DND-41 (cell line): Measurements from ENCODE around the gene PREX1.

Source experiments
- ATAC-seq: fragments of 200-7000 bp; cut with Tn5 transposase; 3 replicates; pipeline ENCODE4 v1.9.1; 2021; ENCODE audit warnings: low read depth; ENCODE audit not compliant: insufficient read depth
- DNase-seq: peaks from one replicate; pipeline ENCODE4 v3.0.0-alpha.2; 2020
- H2AFZ ChIP-seq: 2 replicates; pipeline ENCODE4 v1.6.0; 2012; ENCODE audit warnings: low read depth, low read length
- H3K27ac ChIP-seq: 2 replicates; pipeline ENCODE4 v1.5.1; 2012; ENCODE audit warnings: low read length, inconsistent platforms
- H3K27me3 ChIP-seq: fragments of 200-600 bp; sonication (generic); 2 replicates; pipeline ENCODE4 v1.6.0; 2012; ENCODE audit warnings: low read length, mild to moderate bottlenecking, inconsistent platforms; ENCODE audit not compliant: insufficient read depth, poor library complexity
- H3K36me3 ChIP-seq: 2 replicates; pipeline ENCODE4 v1.5.1; 2012; ENCODE audit warnings: low read length, inconsistent platforms; ENCODE audit not compliant: insufficient read depth
- H3K4me1 ChIP-seq: 2 replicates; pipeline ENCODE4 v1.5.1; 2012; ENCODE audit warnings: mild to moderate bottlenecking, low read length; ENCODE audit not compliant: insufficient read depth
- H3K4me2 ChIP-seq: 2 replicates; pipeline ENCODE4 v1.6.0; 2012; ENCODE audit warnings: mild to moderate bottlenecking, moderate library complexity, low read length, inconsistent platforms; ENCODE audit not compliant: insufficient read depth
- H3K4me3 ChIP-seq, 2 experiments: fragments of 200-600 bp in 1 of 2; shearing (Covaris generic) in 1 of 2; 2 replicates each; pipeline ENCODE4 v1.5.1; 2012 to 2016; ENCODE audit warnings: inconsistent platforms in 2 of 2, low read length in 2 of 2, mild to moderate bottlenecking in 2 of 2, low read depth in 1 of 2, moderate library complexity in 1 of 2
- H3K79me2 ChIP-seq: 2 replicates; pipeline ENCODE4 v1.6.0; 2012; ENCODE audit warnings: low read length, inconsistent platforms; ENCODE audit not compliant: insufficient read depth
- H3K9ac ChIP-seq: 2 replicates; pipeline ENCODE4 v1.6.0; 2012; ENCODE audit warnings: low read depth, mild to moderate bottlenecking, inconsistent platforms, low read length, moderate library complexity
- H3K9me3 ChIP-seq: 2 replicates; pipeline ENCODE4 v1.5.1; 2012; ENCODE audit warnings: low read length, moderate library complexity, mild to moderate bottlenecking, inconsistent platforms; ENCODE audit not compliant: insufficient read depth, severe bottlenecking
- H4K20me1 ChIP-seq: 2 replicates; pipeline ENCODE4 v1.6.0; 2012; ENCODE audit warnings: low read length; ENCODE audit not compliant: insufficient read depth
- EZH2 ChIP-seq: IDR thresholded peaks from 3 replicates; pipeline ENCODE4 v1.6.1; 2012; ENCODE audit warnings: borderline replicate concordance, low read depth, mild to moderate bottlenecking, moderate library complexity, low read length, inconsistent platforms; ENCODE audit not compliant: severe bottlenecking
- TF ChIP-seq, protein P1 (sequence below): IDR thresholded peaks from 2 replicates; pipeline ENCODE4 v1.5.1; 2012; ENCODE audit warnings: borderline replicate concordance, low read length, moderate library complexity, mild to moderate bottlenecking; ENCODE audit not compliant: poor library complexity, severe bottlenecking; ENCODE audit errors: extremely low read depth

PREX1 gene

DNA sequence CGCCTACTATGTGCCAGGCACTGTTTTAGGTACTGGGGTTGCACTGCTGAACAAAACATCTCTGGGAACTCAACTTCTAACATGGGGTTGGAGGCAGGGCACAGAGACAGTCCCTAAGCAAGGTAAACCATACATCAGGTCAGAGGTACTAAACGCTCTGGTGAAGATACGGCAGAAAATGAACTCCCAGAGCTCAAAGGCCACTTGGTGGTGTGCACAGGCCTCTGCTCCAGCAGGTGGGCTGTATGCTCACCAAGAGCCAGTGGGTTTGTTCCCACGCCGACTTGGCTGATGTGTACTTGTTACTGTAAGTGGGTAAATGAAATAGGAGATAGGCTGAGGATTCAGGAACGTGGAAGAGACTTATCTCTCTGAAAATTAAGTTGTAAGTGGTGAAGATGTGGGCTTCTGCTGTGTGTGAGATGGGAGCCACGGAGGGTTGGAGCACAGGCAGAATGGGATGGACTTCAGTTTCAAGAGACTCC, 133.4 kb downstream of the PREX1 start:
- H3K27ac ChIP-seq = no peak overlapping the region
- ATAC-seq (no peak), DNase-seq (no peak)
- H3K4me2 ChIP-seq = no peak overlapping the region
- no peaks in the 10 kb centered on the region for H3K36me3 ChIP-seq
- H4K20me1 ChIP-seq = no peaks in the 10 kb centered on the region
- no peak overlapping the region for H3K4me3 ChIP-seq
- H3K4me1 ChIP-seq = no peaks in the 10 kb centered on the region
- no peaks in the 10 kb centered on the region for H3K79me2 ChIP-seq
- no peak overlapping the region for H3K9ac ChIP-seq
- no peak for TF ChIP-seq EZH2
- TF ChIP-seq, protein P1, sequence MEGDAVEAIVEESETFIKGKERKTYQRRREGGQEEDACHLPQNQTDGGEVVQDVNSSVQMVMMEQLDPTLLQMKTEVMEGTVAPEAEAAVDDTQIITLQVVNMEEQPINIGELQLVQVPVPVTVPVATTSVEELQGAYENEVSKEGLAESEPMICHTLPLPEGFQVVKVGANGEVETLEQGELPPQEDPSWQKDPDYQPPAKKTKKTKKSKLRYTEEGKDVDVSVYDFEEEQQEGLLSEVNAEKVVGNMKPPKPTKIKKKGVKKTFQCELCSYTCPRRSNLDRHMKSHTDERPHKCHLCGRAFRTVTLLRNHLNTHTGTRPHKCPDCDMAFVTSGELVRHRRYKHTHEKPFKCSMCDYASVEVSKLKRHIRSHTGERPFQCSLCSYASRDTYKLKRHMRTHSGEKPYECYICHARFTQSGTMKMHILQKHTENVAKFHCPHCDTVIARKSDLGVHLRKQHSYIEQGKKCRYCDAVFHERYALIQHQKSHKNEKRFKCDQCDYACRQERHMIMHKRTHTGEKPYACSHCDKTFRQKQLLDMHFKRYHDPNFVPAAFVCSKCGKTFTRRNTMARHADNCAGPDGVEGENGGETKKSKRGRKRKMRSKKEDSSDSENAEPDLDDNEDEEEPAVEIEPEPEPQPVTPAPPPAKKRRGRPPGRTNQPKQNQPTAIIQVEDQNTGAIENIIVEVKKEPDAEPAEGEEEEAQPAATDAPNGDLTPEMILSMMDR = no peak
- peaks cover 4% of the 10 kb centered on the region for H3K27me3 ChIP-seq
- H3K9me3 ChIP-seq = no peaks in the 10 kb centered on the region
- H2AFZ ChIP-seq = no peak overlapping the region

DNA sequence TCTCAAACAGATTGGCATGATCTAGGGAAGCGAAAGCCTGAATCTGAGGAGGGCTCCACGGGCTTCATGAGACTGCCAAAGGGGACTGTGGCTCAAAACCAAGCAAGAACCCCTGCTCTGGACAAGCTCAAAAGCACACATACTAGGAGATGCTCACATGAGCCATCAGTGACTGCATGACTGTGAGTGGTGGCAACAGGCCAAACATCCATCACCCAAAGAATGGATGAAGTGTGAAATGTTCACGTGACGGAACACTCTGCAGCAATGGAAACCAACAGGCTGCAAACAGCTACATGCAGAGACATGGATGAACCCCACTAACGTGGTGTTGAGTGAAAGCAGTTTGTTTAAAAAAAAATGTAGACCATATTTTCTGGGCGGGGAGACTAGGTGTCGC, 136.3 kb downstream of the PREX1 start:
- DNase-seq = no peak
- H3K27ac ChIP-seq = no peak overlapping the region
- no peaks in the 10 kb centered on the region for H3K9me3 ChIP-seq
- no peak overlapping the region for H3K4me3 ChIP-seq
- H4K20me1 ChIP-seq = no peaks in the 10 kb centered on the region
- no peaks in the 10 kb centered on the region for H3K79me2 ChIP-seq
- no peak overlapping the region for H3K9ac ChIP-seq
- ATAC-seq = no peak
- no peak overlapping the region for H3K4me2 ChIP-seq
- no peaks in the 10 kb centered on the region for H3K4me1 ChIP-seq
- H2AFZ ChIP-seq = no peak overlapping the region
- TF ChIP-seq EZH2 = no peak
- H3K27me3 ChIP-seq = peaks cover 4% of the 10 kb centered on the region
- H3K36me3 ChIP-seq = no peaks in the 10 kb centered on the region

DNA sequence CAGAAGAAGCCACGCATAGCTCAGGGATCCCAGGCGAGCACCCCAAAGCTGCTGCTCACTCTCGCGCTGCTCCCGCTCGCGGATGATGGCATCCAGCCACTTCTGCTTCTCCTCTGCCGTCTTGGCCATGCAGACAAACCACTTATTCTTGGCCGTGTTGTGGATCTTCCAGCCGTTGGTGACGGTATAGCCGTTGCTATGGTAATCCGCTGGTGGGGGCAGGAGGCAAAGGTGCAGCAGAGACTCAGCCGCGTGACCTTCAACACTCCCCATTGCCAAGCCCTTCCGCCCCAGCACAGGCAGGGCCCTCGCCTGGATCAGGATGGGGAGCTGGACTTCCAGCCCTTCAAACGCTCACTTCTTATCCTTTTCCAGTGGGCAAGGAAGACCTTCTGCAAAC, 136.9 kb downstream of the PREX1 start:
- H3K4me3 ChIP-seq = no peak overlapping the region
- ATAC-seq (no peak), DNase-seq (no peak)
- no peaks in the 10 kb centered on the region for H3K4me1 ChIP-seq
- H3K36me3 ChIP-seq = no peaks in the 10 kb centered on the region
- H2AFZ ChIP-seq = no peak overlapping the region
- no peaks in the 10 kb centered on the region for H4K20me1 ChIP-seq
- no peak overlapping the region for H3K9ac ChIP-seq
- TF ChIP-seq EZH2 = no peak
- TF ChIP-seq, protein P1 = no peak
- no peak overlapping the region for H3K27ac ChIP-seq
- H3K9me3 ChIP-seq = no peaks in the 10 kb centered on the region
- no peaks in the 10 kb centered on the region for H3K79me2 ChIP-seq
- H3K4me2 ChIP-seq = no peak overlapping the region
- peaks cover 4% of the 10 kb centered on the region for H3K27me3 ChIP-seq

DNA sequence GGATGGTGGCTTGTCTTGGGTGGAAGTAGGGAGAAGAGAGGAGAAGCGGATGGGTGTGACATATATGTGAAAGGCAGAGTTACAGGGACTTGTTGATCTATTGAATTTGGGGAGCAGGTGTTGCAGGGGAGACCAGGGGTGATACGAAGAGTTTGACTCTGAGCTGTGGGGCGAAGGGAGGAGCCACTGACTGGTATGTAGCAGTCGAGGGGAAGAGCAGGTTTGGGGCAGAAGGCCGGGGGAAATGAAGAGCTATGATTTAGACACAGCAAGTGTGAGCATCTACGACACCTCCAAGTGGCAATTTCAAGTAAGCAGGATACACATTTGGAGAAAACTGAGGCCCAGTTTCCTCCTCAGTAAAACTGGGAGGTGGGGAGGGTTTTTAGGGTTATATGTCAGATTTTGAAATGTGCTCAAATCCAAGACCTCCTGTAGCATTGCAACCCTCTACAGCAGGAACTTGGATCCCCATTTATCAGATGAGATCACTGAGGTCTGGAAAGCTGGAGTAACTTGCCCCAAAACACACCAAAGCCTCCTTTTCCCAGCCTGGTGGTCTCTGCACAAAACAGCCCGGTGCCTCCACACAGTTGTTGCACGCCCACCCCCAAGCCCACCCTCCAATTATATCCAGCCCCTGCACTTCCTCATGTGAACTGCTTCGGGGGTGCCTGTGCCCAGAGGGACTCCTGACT, 137.8 kb downstream of the PREX1 start:
- H3K27me3 ChIP-seq = peaks cover 4% of the 10 kb centered on the region
- H3K9ac ChIP-seq = no peak overlapping the region
- H3K36me3 ChIP-seq = no peaks in the 10 kb centered on the region
- no peak overlapping the region for H2AFZ ChIP-seq
- no peak overlapping the region for H3K4me3 ChIP-seq
- no peaks in the 10 kb centered on the region for H4K20me1 ChIP-seq
- no peaks in the 10 kb centered on the region for H3K9me3 ChIP-seq
- H3K4me2 ChIP-seq = no peak overlapping the region
- no peak overlapping the region for H3K27ac ChIP-seq
- TF ChIP-seq, protein P1 = no peak
- TF ChIP-seq EZH2 = no peak
- no peaks in the 10 kb centered on the region for H3K4me1 ChIP-seq
- ATAC-seq (no peak), DNase-seq (no peak)
- no peaks in the 10 kb centered on the region for H3K79me2 ChIP-seq
